ENCODE measurements around the gene FGF4. TPM values are rescaled to one million over a fixed set of nuclear protein-coding genes. Genes with fewer than 3 reads are reported as not detected.

FGF4 gene
- total RNA-seq, 2 experiments from 2014 or later, result not detected

DNA sequence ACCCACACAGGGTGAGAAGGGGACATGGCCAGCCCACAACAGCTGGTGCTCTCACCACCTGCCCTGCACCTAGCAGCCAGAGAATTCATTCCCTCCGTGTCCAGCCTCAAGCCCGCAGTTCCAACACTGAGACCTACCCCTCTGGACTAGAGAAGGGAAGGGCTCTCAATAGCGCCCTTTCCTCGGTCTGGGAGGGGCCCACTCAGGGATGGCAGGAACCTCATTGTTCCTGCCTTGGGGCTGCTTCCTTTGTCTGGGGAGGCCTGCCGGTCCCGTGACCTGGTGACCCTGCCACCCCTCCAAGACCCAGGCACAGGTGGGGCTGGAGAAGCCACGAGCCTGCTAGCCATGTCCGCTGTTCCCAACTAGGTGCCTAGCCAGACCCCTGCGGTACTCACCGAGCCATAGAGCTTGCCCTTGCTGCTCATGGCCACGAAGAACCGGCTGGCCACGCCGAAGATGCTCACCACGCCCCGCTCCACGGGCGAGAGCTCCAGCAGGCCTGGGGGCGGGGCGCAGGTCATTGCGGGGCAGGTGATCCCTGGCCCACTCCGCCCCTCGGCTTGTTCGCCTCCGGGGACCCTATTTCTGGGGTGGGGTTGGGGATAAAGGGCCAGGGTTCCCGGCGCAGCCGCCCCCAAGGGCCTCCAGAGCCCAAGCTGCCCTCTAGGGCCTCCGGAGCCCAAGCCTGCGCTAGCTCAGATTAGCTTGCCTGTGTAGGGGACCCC, 1.4 kb downstream of the FGF4 start:
- Histone ChIP-seq H3K4me3 (ENCODE audit: low read depth, low read length, poor library complexity, severe bottlenecking) (no peak overlapping the region), H2AFZ (ENCODE audit: low read length) (no peak overlapping the region), H3K4me2 (ENCODE audit: low read length) (no peak overlapping the region), H4K20me1 (ENCODE audit: insufficient read depth, low read length) (no peaks in the 10 kb centered on the region), H3K27ac (ENCODE audit: low read depth, low read length, poor library complexity, severe bottlenecking) (no peak overlapping the region), H3K36me3 (ENCODE audit: insufficient read depth, low read length) (no peaks in the 10 kb centered on the region), H3K4me1 (ENCODE audit: insufficient read depth, low read length, poor library complexity, severe bottlenecking) (no peaks in the 10 kb centered on the region), H3K9me2 (ENCODE audit: insufficient read depth, low read length) (no peaks in the 10 kb centered on the region), H3K9me3 (ENCODE audit: low read length) (no peaks in the 10 kb centered on the region), H3K79me2 (ENCODE audit: insufficient read depth, low read depth, low read length) (no peaks in the 10 kb centered on the region)
- DNase-seq (ENCODE audit: low spot score), result no peak
- ChIA-PET CTCF (ENCODE audit: unreplicated experiment) (no interaction called here), POLR2A (no interaction called here)
- no peak for TF ChIP-seq EZH2phosphoT487 (IDR thresholded peaks at IDR 0.05; ENCODE audit: borderline replicate concordance, low read depth, low read length)
- no peak for TF ChIP-seq CTCF (conservative IDR thresholded peaks at IDR 0.05; ENCODE audit: low read length)
- intact Hi-C loops (cut with micrococcal nuclease; ENCODE audit: unreplicated experiment), result no loop called here
- no TSS peak for BruUV-seq (replicated peaks)

GRCh38 chr11:69771466-69771865, 3.7 kb downstream of the FGF4 start:
- H3K4me1 ChIP-seq (ENCODE audit: insufficient read depth, low read length, poor library complexity, severe bottlenecking), result no peaks in the 10 kb centered on the region
- POLR2A ChIA-PET, result no interaction called here
- DNase-seq (ENCODE audit: low spot score), result no peak
- CTCF ChIA-PET (ENCODE audit: unreplicated experiment), result no interaction called here
- no peak overlapping the region for H3K4me3 ChIP-seq (ENCODE audit: low read depth, low read length, poor library complexity, severe bottlenecking)
- H3K36me3 ChIP-seq (ENCODE audit: insufficient read depth, low read length), result no peaks in the 10 kb centered on the region
- no peak overlapping the region for H2AFZ ChIP-seq (ENCODE audit: low read length)
- no peak overlapping the region for H3K27ac ChIP-seq (ENCODE audit: low read depth, low read length, poor library complexity, severe bottlenecking)
- H3K9me3 ChIP-seq (ENCODE audit: low read length), result no peaks in the 10 kb centered on the region
- no peaks in the 10 kb centered on the region for H3K9me2 ChIP-seq (ENCODE audit: insufficient read depth, low read length)
- no peak overlapping the region for H3K4me2 ChIP-seq (ENCODE audit: low read length)
- no peaks in the 10 kb centered on the region for H4K20me1 ChIP-seq (ENCODE audit: insufficient read depth, low read length)
- no TSS peak for BruUV-seq (replicated peaks)
- no peaks in the 10 kb centered on the region for H3K79me2 ChIP-seq (ENCODE audit: insufficient read depth, low read depth, low read length)
- no peak for TF ChIP-seq CTCF (conservative IDR thresholded peaks at IDR 0.05; ENCODE audit: low read length)
- no peak for TF ChIP-seq EZH2phosphoT487 (IDR thresholded peaks at IDR 0.05; ENCODE audit: borderline replicate concordance, low read depth, low read length)
- intact Hi-C loops (cut with micrococcal nuclease; ENCODE audit: unreplicated experiment), result no loop called here

GRCh38 chr11:69770540-69770939, 4.6 kb downstream of the FGF4 start:
- no TSS peak for BruUV-seq (replicated peaks)
- H3K79me2 ChIP-seq (ENCODE audit: insufficient read depth, low read depth, low read length), result no peaks in the 10 kb centered on the region
- intact Hi-C loops (cut with micrococcal nuclease; ENCODE audit: unreplicated experiment), result no loop called here
- no peaks in the 10 kb centered on the region for H4K20me1 ChIP-seq (ENCODE audit: insufficient read depth, low read length)
- H3K9me3 ChIP-seq (ENCODE audit: low read length), result no peaks in the 10 kb centered on the region
- no peak overlapping the region for H3K4me2 ChIP-seq (ENCODE audit: low read length)
- no peaks in the 10 kb centered on the region for H3K9me2 ChIP-seq (ENCODE audit: insufficient read depth, low read length)
- no peaks in the 10 kb centered on the region for H3K4me1 ChIP-seq (ENCODE audit: insufficient read depth, low read length, poor library complexity, severe bottlenecking)
- H3K4me3 ChIP-seq (ENCODE audit: low read depth, low read length, poor library complexity, severe bottlenecking), result no peak overlapping the region
- TF ChIP-seq EZH2phosphoT487 (IDR thresholded peaks at IDR 0.05; ENCODE audit: borderline replicate concordance, low read depth, low read length) (no peak), CTCF (conservative IDR thresholded peaks at IDR 0.05; ENCODE audit: low read length) (no peak)
- no peak overlapping the region for H2AFZ ChIP-seq (ENCODE audit: low read length)
- POLR2A ChIA-PET, result interaction anchor here (0.6 kb wide), 1 partner anchor 89 kb away, joined by 3 read pairs; no protein-coding TSS in a partner anchor
- no peak for DNase-seq (ENCODE audit: low spot score)
- no peak overlapping the region for H3K27ac ChIP-seq (ENCODE audit: low read depth, low read length, poor library complexity, severe bottlenecking)
- H3K36me3 ChIP-seq (ENCODE audit: insufficient read depth, low read length), result no peaks in the 10 kb centered on the region
- CTCF ChIA-PET (ENCODE audit: unreplicated experiment), result no interaction called here
